Gastrocnemius medialis (tissue), 4 donors: Measurements from ENCODE around the gene LEKR1.

Experiments
- CTCF ChIP-seq, 5 experiments: fragments of 450-650 bp in 3 of 5; fragments of 200-600 bp in 2 of 5; sonication (generic) in 2 of 5; IDR thresholded peaks in 4 of 5; conservative IDR thresholded peaks in 1 of 5; 1 replicate in 4 of 5; 2 replicates in 1 of 5; pipeline ENCODE4 v1.5.1; 2016 to 2019; ENCODE audit warnings: antibody characterized with exemption in 5 of 5, mild to moderate bottlenecking in 3 of 5, moderate library complexity in 3 of 5
- POLR2A ChIP-seq, 2 donors: fragments of 450-650 bp; IDR thresholded peaks; one replicate each; pipeline ENCODE4 v1.6.1; 2017; ENCODE audit warnings: antibody characterized with exemption in 2 of 2, mild to moderate bottlenecking in 2 of 2, moderate library complexity in 2 of 2

GRCh38 chr3:157088601-157089454, 262.7 kb downstream of the LEKR1 start:
- TF ChIP-seq POLR2A (IDR thresholded peaks at IDR 0.05) = peak; percentile 94 to 95
- peak in 2 of 5 experiments; percentile 23 to 29 for TF ChIP-seq CTCF (IDR thresholded peaks at IDR 0.05 in 4 of 5, conservative IDR thresholded peaks at IDR 0.05 in 1 of 5)
